Retinal pigment epithelial cell (primary cell): Measurements from ENCODE around the gene CNPY4.

Source experiments
- DNase-seq: peaks from one replicate; pipeline ENCODE4 v3.0.0-alpha.2; 2010; ENCODE audit warnings: low read depth
- H3K4me3 ChIP-seq: 2 replicates; pipeline ENCODE4 v1.5.1; 2011; ENCODE audit warnings: mild to moderate bottlenecking, low read length, control low read depth, moderate library complexity
- TF ChIP-seq, protein P1 (sequence below): conservative IDR thresholded peaks from 2 replicates; pipeline ENCODE4 v1.5.1; 2011; ENCODE audit warnings: low read depth, low read length, control low read depth, inconsistent platforms

CNPY4 gene

DNA sequence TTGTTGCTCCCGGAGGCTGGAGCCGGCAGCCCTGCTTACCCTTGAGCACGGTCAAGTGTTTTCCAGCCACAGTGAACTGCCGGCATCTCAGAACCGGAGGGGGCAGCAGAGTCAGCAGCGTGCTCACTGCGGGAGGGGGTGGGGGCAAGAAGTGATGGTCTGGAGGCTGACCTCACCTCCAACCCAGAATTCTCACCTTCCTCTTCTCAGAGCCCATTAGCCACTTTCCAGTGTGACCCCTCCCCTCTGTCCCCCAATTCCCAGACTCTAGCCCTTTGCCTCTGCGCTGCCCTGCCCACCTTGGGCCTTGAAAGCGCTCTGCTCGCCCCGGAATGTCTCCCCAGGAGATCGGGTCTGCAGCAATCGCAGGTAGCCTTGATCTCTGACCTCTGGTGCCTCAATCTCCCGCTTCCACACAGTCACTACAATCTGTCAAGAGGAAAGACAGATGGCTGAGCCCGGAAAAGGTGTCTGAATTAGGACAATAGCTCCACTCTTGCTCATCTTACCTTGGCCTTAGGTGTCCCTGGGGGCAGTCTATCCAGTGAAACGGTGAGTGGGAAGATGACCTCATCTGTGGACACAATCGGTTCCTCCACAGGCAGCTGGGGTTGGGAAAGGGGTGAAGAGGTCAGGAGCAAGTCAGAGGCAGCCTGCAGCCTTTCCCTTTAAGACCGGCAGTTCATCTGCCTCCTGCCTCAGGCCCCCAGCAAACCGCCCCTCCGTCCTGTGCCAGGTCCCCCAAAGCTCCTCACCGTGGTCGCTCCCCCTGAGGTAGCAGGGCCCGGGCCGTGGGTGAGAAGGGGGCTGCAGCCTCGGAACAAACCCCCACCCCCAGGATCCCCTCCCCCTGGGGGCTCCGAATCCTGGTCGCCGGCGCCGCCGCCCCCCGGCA is 38.1 kb downstream of the CNPY4 start:
- TF ChIP-seq, protein P1, sequence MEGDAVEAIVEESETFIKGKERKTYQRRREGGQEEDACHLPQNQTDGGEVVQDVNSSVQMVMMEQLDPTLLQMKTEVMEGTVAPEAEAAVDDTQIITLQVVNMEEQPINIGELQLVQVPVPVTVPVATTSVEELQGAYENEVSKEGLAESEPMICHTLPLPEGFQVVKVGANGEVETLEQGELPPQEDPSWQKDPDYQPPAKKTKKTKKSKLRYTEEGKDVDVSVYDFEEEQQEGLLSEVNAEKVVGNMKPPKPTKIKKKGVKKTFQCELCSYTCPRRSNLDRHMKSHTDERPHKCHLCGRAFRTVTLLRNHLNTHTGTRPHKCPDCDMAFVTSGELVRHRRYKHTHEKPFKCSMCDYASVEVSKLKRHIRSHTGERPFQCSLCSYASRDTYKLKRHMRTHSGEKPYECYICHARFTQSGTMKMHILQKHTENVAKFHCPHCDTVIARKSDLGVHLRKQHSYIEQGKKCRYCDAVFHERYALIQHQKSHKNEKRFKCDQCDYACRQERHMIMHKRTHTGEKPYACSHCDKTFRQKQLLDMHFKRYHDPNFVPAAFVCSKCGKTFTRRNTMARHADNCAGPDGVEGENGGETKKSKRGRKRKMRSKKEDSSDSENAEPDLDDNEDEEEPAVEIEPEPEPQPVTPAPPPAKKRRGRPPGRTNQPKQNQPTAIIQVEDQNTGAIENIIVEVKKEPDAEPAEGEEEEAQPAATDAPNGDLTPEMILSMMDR: peak; percentile 18
- no peak for DNase-seq
- peak overlapping the region; percentile 60 for H3K4me3 ChIP-seq

GRCh38 chr7:100158229-100159098 is 39.0 kb downstream of the CNPY4 start, which contains the start of gene TRAPPC14:
Gene TRAPPC14 (minus strand): TSS chr7:100158723. CDS start chr7:100158499, 224 bp downstream.
- H3K4me3 ChIP-seq: peak within 1 kb of the TSS; percentile 60
- peak; percentile 41 for DNase-seq
- TF ChIP-seq, protein P1: no peak

- TF ChIP-seq, protein P1: no peak
- DNase-seq: no peak
- H3K4me3 ChIP-seq: peak overlapping the region; percentile 60
Measured at GRCh38 chr7:100159099-100159623, 39.7 kb downstream of the CNPY4 start.

GRCh38 chr7:100160067-100160466 is 40.6 kb downstream of the CNPY4 start:
- H3K4me3 ChIP-seq: no peak overlapping the region
- TF ChIP-seq, protein P1: no peak
- no peak for DNase-seq

- no peak for DNase-seq
- TF ChIP-seq, protein P1: no peak
- no peak overlapping the region for H3K4me3 ChIP-seq
Measured at GRCh38 chr7:100163006-100163531, 43.6 kb downstream of the CNPY4 start.

GRCh38 chr7:100163871-100164270 is 44.4 kb downstream of the CNPY4 start:
- TF ChIP-seq, protein P1: no peak
- no peak for DNase-seq
- H3K4me3 ChIP-seq: no peak overlapping the region
